ENCODE data around the gene VAMP5.
"Not testable (repeated sequence)": the region's sequence is repeated elsewhere in the genome, so short reads cannot be mapped to it uniquely, and the experiment has no call there.

Gene VAMP5

GRCh38 chr2:85584857-85585780 lies 888 bp downstream of the VAMP5 start:
- DNase-seq = no peak

- DNase-seq = no peak
Measured at GRCh38 chr2:85585781-85586105, 1.5 kb downstream of the VAMP5 start.

GRCh38 chr2:85588236-85588635 lies 4.0 kb downstream of the VAMP5 start:
- no peak for DNase-seq

- no peak for DNase-seq
Measured at GRCh38 chr2:85588645-85589044, 4.4 kb downstream of the VAMP5 start.

GRCh38 chr2:85589181-85589580 lies 5.0 kb downstream of the VAMP5 start:
- no peak for DNase-seq

- DNase-seq = no peak
Measured at GRCh38 chr2:85589982-85590791, 6.0 kb downstream of the VAMP5 start.

- DNase-seq = no peak
Measured at GRCh38 chr2:85590950-85591349, 6.7 kb downstream of the VAMP5 start.

GRCh38 chr2:85591563-85591962 lies 7.3 kb downstream of the VAMP5 start:
- DNase-seq = no peak

GRCh38 chr2:85592299-85592698 lies 8.1 kb downstream of the VAMP5 start:
- not testable (repeated sequence) for DNase-seq

GRCh38 chr2:85593023-85593422 lies 8.8 kb downstream of the VAMP5 start:
- no peak for DNase-seq

- no peak for DNase-seq
Measured at GRCh38 chr2:85594715-85595300, 10.6 kb downstream of the VAMP5 start.

GRCh38 chr2:85595301-85596025 lies 11.2 kb downstream of the VAMP5 start, which contains the start of gene RNF181:
Gene RNF181 (plus strand): TSS chr2:85595745. CDS start chr2:85595764, 19 bp downstream.
- DNase-seq = peak; percentile 97

GRCh38 chr2:85596026-85596333 lies 11.7 kb downstream of the VAMP5 start:
- DNase-seq = no peak

GRCh38 chr2:85596486-85597143 lies 12.4 kb downstream of the VAMP5 start:
- DNase-seq = no peak

GRCh38 chr2:85597241-85597640 lies 13.0 kb downstream of the VAMP5 start:
- no peak for DNase-seq

GRCh38 chr2:85598594-85599340 lies 14.5 kb downstream of the VAMP5 start:
- no peak for DNase-seq

- no peak for DNase-seq
Measured at GRCh38 chr2:85599468-85600234, 15.4 kb downstream of the VAMP5 start.

GRCh38 chr2:85600235-85600575 lies 16.0 kb downstream of the VAMP5 start:
- no peak for DNase-seq

- DNase-seq = no peak
Measured at GRCh38 chr2:85600951-85601770, 16.9 kb downstream of the VAMP5 start.

All from RPMI8226 (cell line).